T47D (cell line): ENCODE measurements around the gene SYCP2.

ENCODE experiments used
- DNase-seq, 2 experiments: peaks; one replicate each; pipeline versions ENCODE4 v3.0.0 to v3.0.0-alpha.2; 2011 to 2012; ENCODE audit warnings: low read depth in 1 of 2, low spot score in 1 of 2
- JUND ChIP-seq: IDR thresholded peaks from 2 replicates; pipeline ENCODE4 v1.6.1; 2012; ENCODE audit warnings: low read depth
- in situ Hi-C: cut with HindIII; loops from 2 replicates; pipeline ENCODE4 v1.10.0; 2016; ENCODE audit warnings: low sequenced_read_pairs, low pct_unique_long_range_greater_than_20kb

SYCP2 gene

GRCh38 chr20:59939052-59939878 lies 5.8 kb upstream of the SYCP2 start:
- in situ Hi-C loops: no loop called here
- TF ChIP-seq JUND: no peak
- DNase-seq: no peak

- no peak for TF ChIP-seq JUND
- in situ Hi-C loops: no loop called here
- DNase-seq: no peak
These were observed 5.2 kb upstream of the SYCP2 start for GRCh38 chr20:59938696-59939051.

DNA sequence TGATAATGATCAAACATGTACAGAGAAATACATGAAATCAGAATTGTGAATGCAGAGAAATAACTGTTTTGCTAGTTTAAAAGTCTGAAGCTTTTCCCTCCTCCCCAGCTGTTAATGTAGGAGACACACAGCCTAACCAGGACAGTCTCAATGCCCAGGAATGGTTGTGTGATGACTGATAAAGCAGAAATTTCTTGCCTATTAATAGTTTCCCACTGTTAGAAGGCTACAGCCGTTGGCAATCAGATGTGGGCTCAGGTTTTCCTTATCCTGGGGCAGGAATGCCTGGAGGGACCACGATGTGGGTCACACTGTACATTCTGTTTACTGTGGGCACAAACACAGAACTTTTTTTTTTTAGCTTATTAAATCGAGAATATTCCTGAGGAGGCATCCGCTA lies 4.8 kb upstream of the SYCP2 start:
- DNase-seq: no peak
- in situ Hi-C loops: no loop called here
- TF ChIP-seq JUND: no peak

DNA sequence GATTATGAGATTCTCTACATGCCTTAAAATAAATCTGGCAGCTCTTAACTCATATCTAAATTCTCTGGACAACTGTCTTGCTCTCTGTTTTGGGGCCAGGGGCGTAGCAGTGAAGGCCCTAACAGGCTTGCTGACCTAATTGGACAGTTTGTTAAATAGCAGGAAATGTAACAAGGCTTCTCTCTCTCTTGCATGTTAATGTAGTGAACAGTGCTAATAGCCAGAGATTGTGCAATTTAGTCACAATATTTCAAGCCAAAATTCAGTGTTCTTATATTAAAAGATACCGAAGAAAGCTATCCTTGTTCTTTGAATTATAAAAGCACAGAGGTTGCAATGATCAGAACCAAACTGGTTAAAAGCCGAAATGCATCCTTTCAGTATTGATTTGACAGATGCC lies 3.7 kb upstream of the SYCP2 start:
- TF ChIP-seq JUND: no peak
- in situ Hi-C loops: no loop called here
- no peak for DNase-seq

- in situ Hi-C loops: no loop called here
- TF ChIP-seq JUND: no peak
- DNase-seq: no peak
These were observed 3.0 kb upstream of the SYCP2 start for GRCh38 chr20:59936409-59936808.

GRCh38 chr20:59935457-59936185 lies 2.2 kb upstream of the SYCP2 start:
- in situ Hi-C loops: no loop called here
- no peak for DNase-seq
- TF ChIP-seq JUND: no peak

GRCh38 chr20:59933849-59934585 lies 580 bp upstream of the SYCP2 start:
- in situ Hi-C loops: no loop called here
- TF ChIP-seq JUND: no peak
- peak; percentile 89 to 94 for DNase-seq

- peak in 1 of 2 experiments; percentile 55 for DNase-seq
- in situ Hi-C loops: no loop called here
- no peak for TF ChIP-seq JUND
These were observed 681 bp downstream of the SYCP2 start for GRCh38 chr20:59932616-59933295.

- in situ Hi-C loops: no loop called here
- peak in 1 of 2 experiments; percentile 68 for DNase-seq
- 0 out of 2 replicates have a peak, but pooled peaks have one; percentile 16 for TF ChIP-seq JUND
These were observed 1.7 kb downstream of the SYCP2 start for GRCh38 chr20:59931511-59932312.

DNA sequence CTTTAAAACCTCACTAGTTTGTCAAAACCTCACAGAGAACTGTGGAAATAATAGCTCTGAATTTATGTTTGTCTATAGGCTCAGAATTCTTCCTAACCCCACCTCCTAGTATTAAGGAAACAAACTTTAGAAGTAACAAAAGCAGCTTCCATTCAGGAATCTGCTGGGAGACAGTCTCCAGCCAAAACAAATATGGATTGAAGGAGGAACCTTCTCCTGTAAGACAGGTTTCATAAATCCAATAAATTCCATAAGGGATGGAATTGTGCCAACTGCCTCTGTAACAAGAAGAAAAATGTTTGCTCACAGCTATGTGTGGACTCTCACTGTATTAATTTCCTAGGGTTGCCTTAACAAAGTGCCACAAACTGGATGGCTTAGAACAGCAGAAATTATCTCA lies 7.5 kb downstream of the SYCP2 start:
- DNase-seq: peak; percentile 70 to 99
- in situ Hi-C loops: no loop called here

GRCh38 chr20:59925359-59925758 lies 8.1 kb downstream of the SYCP2 start:
- TF ChIP-seq JUND: no peak
- no peak for DNase-seq
- in situ Hi-C loops: no loop called here

More for the DNA sequence above, 7.5 kb downstream of the SYCP2 start:
- peak; percentile 84 for TF ChIP-seq JUND
